RKO (cell line): ENCODE results near the gene CLEC4D.
"Not testable (repeated sequence)": the region's sequence is repeated elsewhere in the genome, so short reads cannot be mapped to it uniquely, and the experiment has no call there.

Experiments
- DNase-seq: peaks from one replicate; pipeline ENCODE4 v3.0.0-alpha.2; 2016; ENCODE audit warnings: low spot score

CLEC4D gene

GRCh38 chr12:8537820-8538219 lies 24.5 kb downstream of the CLEC4D start:
- DNase-seq = not testable (repeated sequence)

- DNase-seq = not testable (repeated sequence)
Observed at GRCh38 chr12:8540831-8541230, 27.5 kb downstream of the CLEC4D start, which contains the start of gene CLEC4E. CLEC4E (minus strand) TSS chr12:8540905; CDS start chr12:8540797, 108 bp downstream.

- DNase-seq = no peak
Observed at GRCh38 chr12:8541562-8541961, 28.3 kb downstream of the CLEC4D start.

- DNase-seq = peak; percentile 55
Observed at GRCh38 chr12:8544295-8544694, 31.0 kb downstream of the CLEC4D start.

GRCh38 chr12:8546591-8546990 lies 33.3 kb downstream of the CLEC4D start:
- no peak for DNase-seq

GRCh38 chr12:8547645-8548044 lies 34.3 kb downstream of the CLEC4D start:
- DNase-seq = no peak

- DNase-seq = no peak
Observed at GRCh38 chr12:8548192-8548591, 34.9 kb downstream of the CLEC4D start.

- no peak for DNase-seq
Observed at GRCh38 chr12:8549381-8549780, 36.1 kb downstream of the CLEC4D start.

GRCh38 chr12:8553088-8553627 lies 39.9 kb downstream of the CLEC4D start:
- no peak for DNase-seq

GRCh38 chr12:8554451-8555195 lies 41.3 kb downstream of the CLEC4D start:
- peak; percentile 55 for DNase-seq

- no peak for DNase-seq
Observed at GRCh38 chr12:8556531-8557097, 43.3 kb downstream of the CLEC4D start.

GRCh38 chr12:8559676-8560075 lies 46.4 kb downstream of the CLEC4D start:
- no peak for DNase-seq

- DNase-seq = no peak
Observed at GRCh38 chr12:8561011-8561410, 47.7 kb downstream of the CLEC4D start.

- DNase-seq = no peak
Observed at GRCh38 chr12:8562310-8562709, 49.0 kb downstream of the CLEC4D start.

- no peak for DNase-seq
Observed at GRCh38 chr12:8563356-8563755, 50.1 kb downstream of the CLEC4D start.

GRCh38 chr12:8564656-8565055 lies 51.4 kb downstream of the CLEC4D start:
- no peak for DNase-seq

GRCh38 chr12:8566052-8566451 lies 52.7 kb downstream of the CLEC4D start:
- DNase-seq = not testable (repeated sequence)

GRCh38 chr12:8566525-8566924 lies 53.2 kb downstream of the CLEC4D start:
- no peak for DNase-seq
